ENCODE data around the gene TMEM184A.

Gene TMEM184A

GRCh38 chr7:1498370-1499305 is 57.4 kb downstream of the TMEM184A start:
- DNase-seq: no peak

GRCh38 chr7:1497293-1497927 is 58.6 kb downstream of the TMEM184A start:
- no peak for DNase-seq

GRCh38 chr7:1496531-1497292 is 59.3 kb downstream of the TMEM184A start:
- DNase-seq: no peak

- DNase-seq: no peak
Measured at GRCh38 chr7:1495564-1496242, 60.3 kb downstream of the TMEM184A start.

GRCh38 chr7:1494866-1495563 is 61.0 kb downstream of the TMEM184A start:
- no peak for DNase-seq

DNA sequence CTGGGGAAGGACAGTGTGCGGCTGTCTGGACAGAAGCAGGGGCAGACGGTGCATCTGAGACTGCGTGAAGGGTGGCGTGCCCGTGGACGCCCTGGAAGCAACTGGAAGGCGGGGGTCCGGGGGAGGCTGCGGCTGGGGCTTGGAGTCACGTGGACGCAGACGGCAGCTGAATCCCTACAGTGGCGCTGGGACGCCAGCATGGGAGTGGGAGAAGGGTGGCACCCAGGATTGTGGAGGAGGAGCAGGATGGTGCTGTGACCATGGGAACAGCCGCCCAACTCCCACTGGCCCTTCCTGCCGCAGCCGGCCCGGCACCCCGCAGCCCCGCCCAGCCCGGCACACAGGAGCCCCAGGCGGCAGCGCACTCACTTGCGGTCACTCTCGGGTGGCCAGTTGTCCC is 61.6 kb downstream of the TMEM184A start:
- DNase-seq: no peak

- DNase-seq: no peak
Measured at GRCh38 chr7:1493571-1493970, 62.4 kb downstream of the TMEM184A start.

GRCh38 chr7:1493129-1493528 is 62.9 kb downstream of the TMEM184A start:
- no peak for DNase-seq

GRCh38 chr7:1492640-1493039 is 63.4 kb downstream of the TMEM184A start:
- no peak for DNase-seq
